HG02870 (cell line): ENCODE measurements around the gene BAG5.

ENCODE experiments used
- ATAC-seq: cut with Tn5 transposase; IDR thresholded peaks from one replicate; pipeline ENCODE4 v1.9.1; 2021; ENCODE audit warnings: mild to moderate bottlenecking, moderate library complexity; ENCODE audit not compliant: unreplicated experiment

BAG5 gene

GRCh38 chr14:103510724-103511693 is 51.4 kb downstream of the BAG5 start:
- ATAC-seq: no peak

GRCh38 chr14:103509864-103510723 is 52.4 kb downstream of the BAG5 start:
- no peak for ATAC-seq

GRCh38 chr14:103508521-103509329 is 53.7 kb downstream of the BAG5 start:
- ATAC-seq: no peak

- ATAC-seq: no peak
Observed at GRCh38 chr14:103507751-103508150, 54.7 kb downstream of the BAG5 start.
